OCI-LY7 (cell line): ENCODE results near the gene GRN. TPM values are rescaled to one million over a fixed set of nuclear protein-coding genes. Genes with fewer than 3 reads are reported as not detected.

Source experiments
- BruUV-seq: library from RNA; stranded (reverse); fragments of 400-500 nt; replicated peaks from 2 replicates; lab custom pipeline; 2021; lab: Mats Ljungman, UMichigan
- CTCF ChIA-PET: fragments of 300-600 bp; sonication (Branson Sonifier 250); formaldehyde crosslinking; loops from one replicate; lab custom pipeline; 2022; ENCODE audit warnings: antibody characterized with exemption; ENCODE audit not compliant: unreplicated experiment; lab: Charles Lee
- POLR2A ChIA-PET: fragments of 300-600 bp; sonication (Branson Sonifier 250); formaldehyde crosslinking; loops from one replicate; lab custom pipeline; 2022; ENCODE audit warnings: antibody characterized with exemption; lab: Charles Lee
- DNase-seq: peaks from one replicate; pipeline ENCODE4 v3.0.0-alpha.2; 2015; ENCODE audit warnings: low spot score
- H2AFZ ChIP-seq: fragments of 200-600 bp; sonication (generic), shearing (Covaris generic); 2 replicates; pipeline ENCODE4 v1.6.1; 2014; ENCODE audit warnings: mild to moderate bottlenecking, antibody characterized with exemption, low read length, moderate library complexity
- H3K27ac ChIP-seq: fragments of 200-600 bp; sonication (generic); 2 replicates; pipeline ENCODE4 v1.5.1; 2014; ENCODE audit warnings: mixed run types, low read depth, mild to moderate bottlenecking, moderate library complexity, low read length, inconsistent platforms; ENCODE audit not compliant: poor library complexity, severe bottlenecking
- H3K36me3 ChIP-seq: fragments of 200-600 bp; sonication (generic); 2 replicates; pipeline ENCODE4 v1.6.1; 2014; ENCODE audit warnings: mild to moderate bottlenecking, antibody characterized with exemption, low read length, moderate library complexity, mixed read lengths; ENCODE audit not compliant: insufficient read depth
- H3K4me1 ChIP-seq: fragments of 200-600 bp; sonication (generic); 2 replicates; pipeline ENCODE4 v1.5.1; 2014; ENCODE audit warnings: mild to moderate bottlenecking, low read length; ENCODE audit not compliant: insufficient read depth, poor library complexity, severe bottlenecking
- H3K4me2 ChIP-seq: fragments of 200-600 bp; sonication (generic); 2 replicates; pipeline ENCODE4 v1.6.1; 2014; ENCODE audit warnings: mild to moderate bottlenecking, low read length
- H3K4me3 ChIP-seq: fragments of 200-600 bp; sonication (generic); 2 replicates; pipeline ENCODE4 v1.5.1; 2014; ENCODE audit warnings: mild to moderate bottlenecking, low read depth, low read length; ENCODE audit not compliant: poor library complexity, severe bottlenecking
- H3K79me2 ChIP-seq: fragments of 200-600 bp; sonication (generic); 2 replicates; pipeline ENCODE4 v1.6.1; 2016; ENCODE audit warnings: low read depth, mild to moderate bottlenecking, low read length, moderate library complexity, mixed read lengths; ENCODE audit not compliant: insufficient read depth
- H3K9me2 ChIP-seq: fragments of 200-600 bp; sonication (generic); 2 replicates; pipeline ENCODE4 v1.6.1; 2016; ENCODE audit warnings: mild to moderate bottlenecking, low read length, mixed read lengths; ENCODE audit not compliant: insufficient read depth
- H3K9me3 ChIP-seq: fragments of 200-600 bp; sonication (generic); 2 replicates; pipeline ENCODE4 v1.6.1; 2014; ENCODE audit warnings: mild to moderate bottlenecking, mixed run types, low read length, mixed read lengths
- H4K20me1 ChIP-seq: fragments of 200-600 bp; sonication (generic); 2 replicates; pipeline ENCODE4 v1.6.1; 2014; ENCODE audit warnings: mild to moderate bottlenecking, antibody characterized with exemption, low read length, moderate library complexity, mixed read lengths; ENCODE audit not compliant: insufficient read depth
- CTCF ChIP-seq: fragments of 200-600 bp; sonication (generic); conservative IDR thresholded peaks from 2 replicates; pipeline ENCODE4 v1.5.1; 2014; ENCODE audit warnings: mild to moderate bottlenecking, antibody characterized with exemption, low read length, moderate library complexity, mixed read lengths
- EZH2phosphoT487 ChIP-seq: fragments of 200-600 bp; sonication (generic); IDR thresholded peaks from 2 replicates; pipeline ENCODE4 v1.6.1; 2018; ENCODE audit warnings: low read depth, borderline replicate concordance, mild to moderate bottlenecking, mixed run types, antibody characterized with exemption, low read length, moderate library complexity, mixed read lengths
- intact Hi-C: fragments of 100-400 bp; cut with micrococcal nuclease; formaldehyde crosslinking; loops from one replicate; pipeline ENCODE4 v1.10.0; 2022; ENCODE audit not compliant: unreplicated experiment
- total RNA-seq, 2 experiments: library from RNA; depleted of rRNA in 1 of 2; stranded (reverse); fragments of >200 nt in 1 of 2; shearing (Covaris generic) in 1 of 2; gene quantifications; 2 replicates each; pipeline ENCODE4 v1.2.3, GENCODE V29; 2014 to 2022

The GRN gene
- total RNA-seq, 2 experiments from 2014 or later = 203 to 247 TPM

- no peaks in the 10 kb centered on the region for H3K9me3 ChIP-seq
- peak; percentile 42 for DNase-seq
- no peak overlapping the region for H2AFZ ChIP-seq
- H3K4me3 ChIP-seq = peak overlapping the region; percentile 61
- peaks cover 3% of the 10 kb centered on the region for H3K4me1 ChIP-seq
- no peaks in the 10 kb centered on the region for H3K79me2 ChIP-seq
- CTCF ChIA-PET = interaction anchor here (0.6 kb wide), 1 partner anchor 22 kb away, joined by 4 read pairs; no protein-coding TSS in a partner anchor
- H3K9me2 ChIP-seq = no peaks in the 10 kb centered on the region
- intact Hi-C loops = no loop called here
- H3K27ac ChIP-seq = no peak overlapping the region
- BruUV-seq = no TSS peak
- peak overlapping the region; percentile 59 for H3K4me2 ChIP-seq
- POLR2A ChIA-PET = interaction anchor here (1.2 kb wide), 1 partner anchor 13 kb away, joined by 3 read pairs; no protein-coding TSS in a partner anchor
- no peaks in the 10 kb centered on the region for H4K20me1 ChIP-seq
- H3K36me3 ChIP-seq = peaks cover 10% of the 10 kb centered on the region; the same call in 1 of the 2 replicates
- TF ChIP-seq EZH2phosphoT487 = no peak
- TF ChIP-seq CTCF = no peak
These were observed 30.0 kb upstream of the GRN start for GRCh38 chr17:44314869-44315661.

GRCh38 chr17:44315760-44316731 is 29.1 kb upstream of the GRN start:
- TF ChIP-seq CTCF (no peak), EZH2phosphoT487 (no peak)
- DNase-seq = no peak
- H3K79me2 ChIP-seq = no peaks in the 10 kb centered on the region
- peak overlapping the region; percentile 31 for H3K4me3 ChIP-seq
- no peak overlapping the region for H3K27ac ChIP-seq
- H4K20me1 ChIP-seq = no peaks in the 10 kb centered on the region
- no peaks in the 10 kb centered on the region for H3K9me2 ChIP-seq
- peak overlapping the region; percentile 59; the same call in 1 of the 2 replicates for H3K4me2 ChIP-seq
- peaks cover 20% of the 10 kb centered on the region for H3K36me3 ChIP-seq
- BruUV-seq = no TSS peak
- H3K4me1 ChIP-seq = no peaks in the 10 kb centered on the region
- intact Hi-C loops = no loop called here
- H2AFZ ChIP-seq = no peak overlapping the region
- POLR2A ChIA-PET = interaction anchor here (0.7 to 1.2 kb wide), 2 partner anchors 14 to 255 kb away, joined by 3 to 4 read pairs; no protein-coding TSS in a partner anchor
- CTCF ChIA-PET = interaction anchor here (0.6 kb wide), 1 partner anchor 34 kb away, joined by 3 read pairs; no protein-coding TSS in a partner anchor
- H3K9me3 ChIP-seq = no peaks in the 10 kb centered on the region
